Left lung (tissue), 10 donors: ENCODE data around the gene ATAD5. TPM values are rescaled to one million over a fixed set of nuclear protein-coding genes. Genes with fewer than 3 reads are reported as not detected.
A peak's percentile ranks its signal among the peaks of the same experiment; 100 is the strongest.

Source experiments
- ATAC-seq: fragments of 200-7000 bp; cut with Tn5 transposase; one replicate; pipeline ENCODE4 v1.9.1; 2020; ENCODE audit warnings: moderate library complexity
- DNase-seq, 4 donors: peaks; one replicate each; pipeline ENCODE4 v3.0.0-alpha.2; 2013 to 2020
- H3K27ac ChIP-seq, 2 donors: fragments of 200-600 bp; sonication (generic) in 1 of 2; one replicate each; pipeline versions ENCODE4 v1.5.0 to v1.8.0; 2020 to 2021
- H3K27me3 ChIP-seq, 2 donors: fragments of 200-600 bp; sonication (generic) in 1 of 2; one replicate each; pipeline versions ENCODE4 v1.5.0 to v1.8.0; 2020 to 2021
- H3K36me3 ChIP-seq, 2 donors: fragments of 200-600 bp; sonication (generic) in 1 of 2; one replicate each; pipeline versions ENCODE4 v1.5.0 to v1.8.0; 2020 to 2021
- H3K4me1 ChIP-seq, 2 donors: fragments of 200-600 bp; one replicate each; pipeline ENCODE4 v1.8.0; 2021
- H3K4me3 ChIP-seq, 2 donors: fragments of 200-600 bp; sonication (generic) in 1 of 2; one replicate each; pipeline versions ENCODE4 v1.5.0 to v1.8.0; 2020 to 2021; ENCODE audit warnings: mild to moderate bottlenecking in 1 of 2
- H3K9me3 ChIP-seq, 2 donors: fragments of 200-600 bp; sonication (generic) in 1 of 2; one replicate each; pipeline versions ENCODE4 v1.5.0 to v1.8.0; 2020 to 2021
- CTCF ChIP-seq, 2 donors: fragments of 200-600 bp; sonication (generic) in 1 of 2; IDR thresholded peaks; one replicate each; pipeline versions ENCODE4 v1.5.0 to v1.8.0; 2021; ENCODE audit warnings: antibody characterized with exemption in 2 of 2
- intact Hi-C, 2 donors: fragments of 100-400 bp; cut with DNase I; formaldehyde crosslinking; loops; one replicate each; pipeline versions ENCODE4 v1.11.2 to v1.14.2; 2022
- polyA plus RNA-seq, 6 donors: library from polyadenylated mRNA; unstranded; fragments of 120-200 nt; gene quantifications; one replicate each; pipeline ENCODE4 v1.2.1, GENCODE V29; 2013; ENCODE audit not compliant: insufficient read length in 6 of 6
- total RNA-seq, 2 donors: library from RNA; stranded (reverse); fragmentation: NEBNext Ultra II Directional; extraction: Animal tissue kit (Norgen Biotek cat#: 25700); gene quantifications; one replicate each; pipeline ENCODE4 v1.2.1, GENCODE V29; 2021
- donor health status: DM: no; HTN: yes; CAD: no.
- donor health status: DM: no; HTN: no; CAD: no.

The ATAD5 gene
- total and polyA plus RNA-seq, 8 donors, result 2.6 to 10.6 (median 8.6) TPM

GRCh38 chr17:30832438-30833124 lies 815 bp downstream of the ATAD5 start:
- no peak for DNase-seq

GRCh38 chr17:30838202-30838807 lies 6.5 kb downstream of the ATAD5 start:
- Histone ChIP-seq H3K4me1 (no peaks in the 10 kb centered on the region), H3K9me3 (no peaks in the 10 kb centered on the region), H3K36me3 (no peaks in the 10 kb centered on the region), H3K27ac (no peak overlapping the region), H3K4me3 (no peak overlapping the region), H3K27me3 (no peaks in the 10 kb centered on the region)
- DNase-seq (no peak), ATAC-seq (no peak)
- TF ChIP-seq CTCF (IDR thresholded peaks at IDR 0.05), result no peak
- intact Hi-C loops, result no loop called here

More at GRCh38 chr17:30832438-30833124, 815 bp downstream of the ATAD5 start:
- intact Hi-C loops, result no loop called here
- Histone ChIP-seq H3K4me1 (peaks cover 0 to 16% of the 10 kb centered on the region in 2 donors), H3K27ac (no peak overlapping the region), H3K27me3 (no peaks in the 10 kb centered on the region), H3K9me3 (no peaks in the 10 kb centered on the region), H3K4me3 (peak overlapping the region; percentile 71 to 80), H3K36me3 (no peaks in the 10 kb centered on the region)
- ATAC-seq, result no peak
- TF ChIP-seq CTCF (IDR thresholded peaks at IDR 0.05), result no peak

- Histone ChIP-seq H3K4me3 (peak overlapping the region in 1 of 2 donors; percentile 13), H3K9me3 (no peaks in the 10 kb centered on the region), H3K36me3 (no peaks in the 10 kb centered on the region), H3K4me1 (no peaks in the 10 kb centered on the region), H3K27me3 (no peaks in the 10 kb centered on the region), H3K27ac (peak overlapping the region in 1 of 2 donors; percentile 91)
- intact Hi-C loops, result no loop called here
- ATAC-seq, result peak; percentile 42
- no peak for DNase-seq
- TF ChIP-seq CTCF (IDR thresholded peaks at IDR 0.05), result no peak
Measured at GRCh38 chr17:30840771-30841170, 9.0 kb downstream of the ATAD5 start.

GRCh38 chr17:30848021-30848420 lies 16.3 kb downstream of the ATAD5 start:
- ATAC-seq, result no peak
- no peaks in the 10 kb centered on the region for H3K27me3 ChIP-seq
- no peak overlapping the region for H3K4me3 ChIP-seq
- intact Hi-C loops, result no loop called here
- H3K36me3 ChIP-seq, result no peaks in the 10 kb centered on the region
- no peak for DNase-seq
- H3K4me1 ChIP-seq, result no peaks in the 10 kb centered on the region
- no peak overlapping the region for H3K27ac ChIP-seq
- no peak for TF ChIP-seq CTCF (IDR thresholded peaks at IDR 0.05)
- H3K9me3 ChIP-seq, result no peaks in the 10 kb centered on the region

GRCh38 chr17:30854146-30854545 lies 22.4 kb downstream of the ATAD5 start:
- H3K4me3 ChIP-seq, result no peak overlapping the region
- no peaks in the 10 kb centered on the region for H3K4me1 ChIP-seq
- H3K9me3 ChIP-seq, result no peaks in the 10 kb centered on the region
- H3K27ac ChIP-seq, result no peak overlapping the region
- no peak for DNase-seq
- ATAC-seq, result no peak
- no peak for TF ChIP-seq CTCF (IDR thresholded peaks at IDR 0.05)
- no peaks in the 10 kb centered on the region for H3K27me3 ChIP-seq
- intact Hi-C loops, result no loop called here
- H3K36me3 ChIP-seq, result no peaks in the 10 kb centered on the region
